Femur (tissue), 1 donor: ENCODE measurements around the gene PDCD2L.
A peak's percentile ranks its signal among the peaks of the same experiment; 100 is the strongest.
"Not testable (repeated sequence)": the region's sequence is repeated elsewhere in the genome, so short reads cannot be mapped to it uniquely, and the experiment has no call there.

Source experiments
- DNase-seq: peaks from one replicate; pipeline ENCODE4 v3.0.0-alpha.2; 2017

PDCD2L gene

GRCh38 chr19:34404109-34404909 lies at the start of gene PDCD2L:
PDCD2L (plus strand) TSS chr19:34404399; CDS start chr19:34404431, 32 bp downstream.
- peak; percentile 92 for DNase-seq

- no peak for DNase-seq
Measured at GRCh38 chr19:34355201-34355600, 49.0 kb upstream of the PDCD2L start.

GRCh38 chr19:34356875-34357274 lies 47.3 kb upstream of the PDCD2L start:
- DNase-seq = no peak

- no peak for DNase-seq
Measured at GRCh38 chr19:34357431-34357830, 46.8 kb upstream of the PDCD2L start.

GRCh38 chr19:34359140-34359953 lies 44.9 kb upstream of the PDCD2L start:
- DNase-seq = peak; percentile 98

GRCh38 chr19:34359954-34360315 lies 44.3 kb upstream of the PDCD2L start:
- DNase-seq = no peak

- DNase-seq = no peak
Measured at GRCh38 chr19:34360354-34360909, 43.8 kb upstream of the PDCD2L start.

GRCh38 chr19:34362679-34363069 lies 41.5 kb upstream of the PDCD2L start:
- DNase-seq = no peak

- no peak for DNase-seq
Measured at GRCh38 chr19:34363094-34363493, 41.1 kb upstream of the PDCD2L start.

- DNase-seq = no peak
Measured at GRCh38 chr19:34363930-34364329, 40.3 kb upstream of the PDCD2L start.

GRCh38 chr19:34364462-34364829 lies 39.8 kb upstream of the PDCD2L start:
- DNase-seq = no peak

- DNase-seq = peak; percentile 66
Measured at GRCh38 chr19:34364830-34365462, 39.3 kb upstream of the PDCD2L start, which contains the start of gene GPI. GPI (plus strand) TSS chr19:34365196; CDS start chr19:34365267, 71 bp downstream.

- peak; percentile 73 for DNase-seq
Measured at GRCh38 chr19:34365463-34366401, 38.5 kb upstream of the PDCD2L start.

- peak; percentile 51 for DNase-seq
Measured at GRCh38 chr19:34366738-34367623, 37.2 kb upstream of the PDCD2L start.

- DNase-seq = no peak
Measured at GRCh38 chr19:34367624-34367957, 36.6 kb upstream of the PDCD2L start.

GRCh38 chr19:34368338-34368737 lies 35.9 kb upstream of the PDCD2L start:
- DNase-seq = no peak

- not testable (repeated sequence) for DNase-seq
Measured at GRCh38 chr19:34369166-34369565, 35.0 kb upstream of the PDCD2L start.

- DNase-seq = no peak
Measured at GRCh38 chr19:34370117-34370516, 34.1 kb upstream of the PDCD2L start.

GRCh38 chr19:34370983-34371382 lies 33.2 kb upstream of the PDCD2L start:
- DNase-seq = no peak

- no peak for DNase-seq
Measured at GRCh38 chr19:34373601-34374288, 30.5 kb upstream of the PDCD2L start.
